Esophagus muscularis mucosa (tissue), 3 donors: ENCODE results near the gene HOXB9.

Source experiments
- POLR2A ChIP-seq: fragments of 450-650 bp; IDR thresholded peaks from one replicate; pipeline ENCODE4 v1.6.1; 2017; ENCODE audit warnings: antibody characterized with exemption, moderate library complexity, mild to moderate bottlenecking, low read depth
- TF ChIP-seq, protein P1 (sequence below), 3 experiments: fragments of 200-600 bp in 2 of 3; fragments of 450-650 bp in 1 of 3; sonication (generic) in 2 of 3; IDR thresholded peaks; one replicate each; pipeline ENCODE4 v1.5.1; 2017 to 2019; ENCODE audit warnings: antibody characterized with exemption in 3 of 3, mild to moderate bottlenecking in 2 of 3, moderate library complexity in 1 of 3

- no peak for TF ChIP-seq POLR2A
- TF ChIP-seq, protein P1, sequence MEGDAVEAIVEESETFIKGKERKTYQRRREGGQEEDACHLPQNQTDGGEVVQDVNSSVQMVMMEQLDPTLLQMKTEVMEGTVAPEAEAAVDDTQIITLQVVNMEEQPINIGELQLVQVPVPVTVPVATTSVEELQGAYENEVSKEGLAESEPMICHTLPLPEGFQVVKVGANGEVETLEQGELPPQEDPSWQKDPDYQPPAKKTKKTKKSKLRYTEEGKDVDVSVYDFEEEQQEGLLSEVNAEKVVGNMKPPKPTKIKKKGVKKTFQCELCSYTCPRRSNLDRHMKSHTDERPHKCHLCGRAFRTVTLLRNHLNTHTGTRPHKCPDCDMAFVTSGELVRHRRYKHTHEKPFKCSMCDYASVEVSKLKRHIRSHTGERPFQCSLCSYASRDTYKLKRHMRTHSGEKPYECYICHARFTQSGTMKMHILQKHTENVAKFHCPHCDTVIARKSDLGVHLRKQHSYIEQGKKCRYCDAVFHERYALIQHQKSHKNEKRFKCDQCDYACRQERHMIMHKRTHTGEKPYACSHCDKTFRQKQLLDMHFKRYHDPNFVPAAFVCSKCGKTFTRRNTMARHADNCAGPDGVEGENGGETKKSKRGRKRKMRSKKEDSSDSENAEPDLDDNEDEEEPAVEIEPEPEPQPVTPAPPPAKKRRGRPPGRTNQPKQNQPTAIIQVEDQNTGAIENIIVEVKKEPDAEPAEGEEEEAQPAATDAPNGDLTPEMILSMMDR (IDR thresholded peaks at IDR 0.05): no peak
Measured at GRCh38 chr17:48624118-48624517, 2.0 kb downstream of the HOXB9 start.
